HL-60 (cell line): ENCODE data around the gene LETM1.

Experiments used
- DNase-seq, 2 experiments: peaks; one replicate each; pipeline ENCODE4 v3.0.0-alpha.2; 2010 to 2020; ENCODE audit warnings: low read depth in 1 of 2, low spot score in 1 of 2
- H3K27ac ChIP-seq: fragments of 250-450 bp; sonication (Bioruptor Pico); replicated peaks from 2 replicates; pipeline ENCODE4 v1.5.1; 2020; ENCODE audit warnings: mild to moderate bottlenecking, moderate library complexity
- H3K27me3 ChIP-seq: fragments of 250-450 bp; sonication (Bioruptor Pico); 2 replicates; pipeline ENCODE4 v1.5.1; 2021; ENCODE audit warnings: mild to moderate bottlenecking, moderate library complexity; ENCODE audit not compliant: insufficient read depth, poor library complexity, severe bottlenecking
- H3K4me3 ChIP-seq: replicated peaks from 2 replicates; pipeline ENCODE4 v1.5.1; 2011; ENCODE audit warnings: mild to moderate bottlenecking, control low read depth, low read length; ENCODE audit not compliant: insufficient read depth
- CTCF ChIP-seq: IDR thresholded peaks from one replicate; pipeline ENCODE4 v1.5.1; 2011; ENCODE audit warnings: low read length, control low read depth, inconsistent platforms; ENCODE audit not compliant: insufficient read depth
- GABPA ChIP-seq: IDR thresholded peaks from 2 replicates; pipeline ENCODE4 v1.6.1; 2012; ENCODE audit warnings: low read depth
- POLR2AphosphoS5 ChIP-seq: IDR thresholded peaks from 2 replicates; pipeline ENCODE4 v1.6.1; 2012; ENCODE audit warnings: low read depth
- SPI1 ChIP-seq: IDR thresholded peaks from 2 replicates; pipeline ENCODE4 v1.6.1; 2012; ENCODE audit warnings: low read depth, mild to moderate bottlenecking, borderline replicate concordance
- TF ChIP-seq, protein P1 (sequence below): IDR thresholded peaks from 2 replicates; pipeline ENCODE4 v1.6.1; 2012; ENCODE audit warnings: low read depth; ENCODE audit not compliant: insufficient replicate concordance

The LETM1 gene

DNA sequence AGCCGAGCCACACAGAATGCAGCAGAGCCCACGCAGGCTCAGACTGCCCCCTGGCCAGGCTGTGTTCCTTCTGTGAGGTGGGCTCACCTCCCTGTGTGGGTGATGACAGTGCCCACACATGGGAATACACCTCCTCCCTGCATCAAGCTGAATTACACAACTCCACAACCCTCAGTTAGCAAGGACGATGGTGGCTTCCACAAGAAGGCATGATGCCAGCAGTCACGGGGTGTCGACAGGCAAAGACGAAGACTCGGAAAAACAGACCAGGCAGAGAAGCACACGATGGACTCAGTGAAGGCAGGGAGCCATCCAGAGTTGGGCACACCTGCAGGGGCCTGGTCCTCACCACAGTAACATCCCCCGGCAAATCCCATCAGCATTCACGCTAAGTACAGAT is 12.1 kb downstream of the LETM1 start:
- DNase-seq = no peak
- no peaks in the 10 kb centered on the region for H3K27me3 ChIP-seq
- no peak overlapping the region for H3K27ac ChIP-seq
- no peak overlapping the region for H3K4me3 ChIP-seq
- TF ChIP-seq CTCF (no peak), GABPA (no peak), SPI1 (no peak), POLR2AphosphoS5 (no peak)
- TF ChIP-seq, protein P1, sequence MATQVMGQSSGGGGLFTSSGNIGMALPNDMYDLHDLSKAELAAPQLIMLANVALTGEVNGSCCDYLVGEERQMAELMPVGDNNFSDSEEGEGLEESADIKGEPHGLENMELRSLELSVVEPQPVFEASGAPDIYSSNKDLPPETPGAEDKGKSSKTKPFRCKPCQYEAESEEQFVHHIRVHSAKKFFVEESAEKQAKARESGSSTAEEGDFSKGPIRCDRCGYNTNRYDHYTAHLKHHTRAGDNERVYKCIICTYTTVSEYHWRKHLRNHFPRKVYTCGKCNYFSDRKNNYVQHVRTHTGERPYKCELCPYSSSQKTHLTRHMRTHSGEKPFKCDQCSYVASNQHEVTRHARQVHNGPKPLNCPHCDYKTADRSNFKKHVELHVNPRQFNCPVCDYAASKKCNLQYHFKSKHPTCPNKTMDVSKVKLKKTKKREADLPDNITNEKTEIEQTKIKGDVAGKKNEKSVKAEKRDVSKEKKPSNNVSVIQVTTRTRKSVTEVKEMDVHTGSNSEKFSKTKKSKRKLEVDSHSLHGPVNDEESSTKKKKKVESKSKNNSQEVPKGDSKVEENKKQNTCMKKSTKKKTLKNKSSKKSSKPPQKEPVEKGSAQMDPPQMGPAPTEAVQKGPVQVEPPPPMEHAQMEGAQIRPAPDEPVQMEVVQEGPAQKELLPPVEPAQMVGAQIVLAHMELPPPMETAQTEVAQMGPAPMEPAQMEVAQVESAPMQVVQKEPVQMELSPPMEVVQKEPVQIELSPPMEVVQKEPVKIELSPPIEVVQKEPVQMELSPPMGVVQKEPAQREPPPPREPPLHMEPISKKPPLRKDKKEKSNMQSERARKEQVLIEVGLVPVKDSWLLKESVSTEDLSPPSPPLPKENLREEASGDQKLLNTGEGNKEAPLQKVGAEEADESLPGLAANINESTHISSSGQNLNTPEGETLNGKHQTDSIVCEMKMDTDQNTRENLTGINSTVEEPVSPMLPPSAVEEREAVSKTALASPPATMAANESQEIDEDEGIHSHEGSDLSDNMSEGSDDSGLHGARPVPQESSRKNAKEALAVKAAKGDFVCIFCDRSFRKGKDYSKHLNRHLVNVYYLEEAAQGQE = no peak

DNA sequence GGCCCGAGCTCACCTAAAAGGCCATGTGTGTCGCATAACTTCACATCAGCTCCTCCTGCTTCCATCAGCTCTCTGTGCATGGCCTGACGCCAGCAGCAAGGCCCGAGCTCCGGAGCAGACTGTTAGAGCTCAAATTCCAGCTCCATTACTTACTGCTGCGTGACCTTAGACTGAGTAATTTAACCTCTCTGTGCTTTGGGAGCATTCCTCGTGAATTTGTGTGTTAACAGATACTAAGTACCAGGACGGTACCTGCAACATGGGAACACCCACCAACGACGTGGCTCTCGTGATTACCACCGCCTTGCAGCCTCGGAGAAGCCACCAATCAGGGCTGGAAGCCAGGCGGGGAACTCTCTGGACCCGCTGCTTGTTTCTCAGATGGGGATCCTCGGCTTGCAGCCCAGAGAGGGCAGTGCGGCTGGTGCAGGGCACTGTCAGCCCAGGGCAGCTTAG is 12.9 kb downstream of the LETM1 start:
- Histone ChIP-seq H3K4me3 (no peak overlapping the region), H3K27ac (no peak overlapping the region), H3K27me3 (no peaks in the 10 kb centered on the region)
- TF ChIP-seq GABPA (no peak), CTCF (no peak), SPI1 (no peak), POLR2AphosphoS5 (no peak)
- TF ChIP-seq, protein P1 = no peak
- DNase-seq = no peak

DNA sequence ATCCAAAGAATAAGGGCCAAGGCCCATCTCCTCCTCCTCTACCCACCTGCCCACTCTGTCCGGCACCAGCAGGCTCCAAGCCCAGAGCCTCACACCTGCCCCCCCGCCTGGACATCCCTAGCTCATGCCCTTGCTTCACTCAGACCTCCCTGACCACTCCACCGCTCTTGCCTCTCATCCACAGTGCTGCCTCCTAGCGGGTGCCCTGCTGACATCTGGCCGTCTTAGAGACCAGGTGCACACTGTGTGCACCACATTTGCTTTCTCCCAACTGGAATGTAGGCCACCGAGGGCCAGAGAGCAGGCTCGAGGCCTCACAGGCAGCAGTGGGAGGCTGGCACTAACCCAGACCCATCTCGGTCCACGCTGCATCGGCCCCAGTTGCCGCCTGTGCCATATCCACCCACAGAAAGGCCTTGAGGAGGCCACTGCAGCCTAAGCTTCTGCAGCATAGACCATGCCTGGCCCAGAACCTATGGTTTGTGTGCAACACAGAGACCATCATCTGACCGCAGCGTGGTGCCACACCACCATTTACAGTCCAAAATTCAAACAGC is 13.5 kb downstream of the LETM1 start:
- Histone ChIP-seq H3K4me3 (no peak overlapping the region), H3K27ac (no peak overlapping the region), H3K27me3 (no peaks in the 10 kb centered on the region)
- no peak for DNase-seq
- TF ChIP-seq CTCF (no peak), SPI1 (no peak)
- TF ChIP-seq, protein P1 = no peak
